HG02588 (cell line): ENCODE measurements around the gene SLC25A10.

Experiments
- ATAC-seq: cut with Tn5 transposase; IDR thresholded peaks from one replicate; pipeline ENCODE4 v1.9.1; 2021; ENCODE audit warnings: mild to moderate bottlenecking, moderate library complexity; ENCODE audit not compliant: unreplicated experiment

Gene SLC25A10

DNA sequence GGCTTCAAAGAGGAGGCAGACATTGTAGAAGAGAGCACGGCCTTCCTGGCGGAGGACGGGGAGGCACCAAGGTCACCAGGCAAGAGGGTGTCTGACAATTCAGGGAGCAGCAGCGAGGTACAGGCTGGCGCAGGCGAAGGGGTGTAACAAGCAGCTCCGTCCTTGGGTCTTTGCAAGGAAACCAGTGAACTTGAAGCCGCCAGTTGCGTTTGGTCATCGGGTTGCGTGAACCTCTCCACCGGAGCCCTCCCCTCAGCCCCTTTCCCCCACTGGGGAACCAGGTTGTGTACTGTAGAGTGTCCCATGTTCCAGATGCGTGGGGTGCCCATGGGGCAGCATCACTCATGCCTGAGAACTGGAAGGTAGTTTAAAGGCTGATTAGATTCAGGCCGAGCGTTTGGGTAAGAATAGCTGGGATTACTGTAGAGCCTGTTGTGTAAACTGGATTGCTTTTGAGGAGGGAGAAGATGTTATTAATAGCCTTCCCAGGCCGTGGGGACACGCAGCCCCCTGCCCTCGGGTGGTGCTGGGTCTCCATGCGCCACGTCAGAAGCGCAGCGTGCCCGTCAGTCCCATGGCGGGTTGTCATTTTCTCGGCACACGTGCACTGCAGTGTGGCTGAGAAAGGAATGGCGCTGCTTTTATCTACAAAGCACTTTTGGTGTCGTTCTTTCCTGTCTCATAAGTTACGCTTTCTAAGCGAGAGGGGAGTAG, 6.4 kb upstream of the SLC25A10 start:
- ATAC-seq: no peak

DNA sequence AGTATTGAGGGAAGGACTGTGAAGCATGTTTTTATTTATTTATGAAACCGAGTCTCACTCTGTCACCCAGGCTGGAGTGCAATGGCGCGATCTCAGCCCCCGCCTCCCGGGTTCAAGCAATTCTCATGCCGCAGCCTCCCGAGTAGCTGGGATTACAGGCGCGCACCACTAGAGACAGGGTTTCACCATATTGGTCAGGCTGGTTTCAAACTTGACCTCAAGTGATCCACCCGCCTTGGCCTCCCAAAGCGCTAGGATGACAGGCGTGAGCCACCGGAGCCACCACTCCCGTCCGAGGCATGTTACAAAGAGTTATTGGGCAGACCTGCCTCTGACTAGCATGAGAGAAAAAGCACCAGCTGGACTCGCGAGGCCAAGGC, 5.9 kb upstream of the SLC25A10 start:
- ATAC-seq: no peak

GRCh38 chr17:81706757-81707624, 5.1 kb upstream of the SLC25A10 start:
- ATAC-seq: no peak

- ATAC-seq: no peak
Measured at GRCh38 chr17:81707725-81708646, 4.1 kb upstream of the SLC25A10 start.

DNA sequence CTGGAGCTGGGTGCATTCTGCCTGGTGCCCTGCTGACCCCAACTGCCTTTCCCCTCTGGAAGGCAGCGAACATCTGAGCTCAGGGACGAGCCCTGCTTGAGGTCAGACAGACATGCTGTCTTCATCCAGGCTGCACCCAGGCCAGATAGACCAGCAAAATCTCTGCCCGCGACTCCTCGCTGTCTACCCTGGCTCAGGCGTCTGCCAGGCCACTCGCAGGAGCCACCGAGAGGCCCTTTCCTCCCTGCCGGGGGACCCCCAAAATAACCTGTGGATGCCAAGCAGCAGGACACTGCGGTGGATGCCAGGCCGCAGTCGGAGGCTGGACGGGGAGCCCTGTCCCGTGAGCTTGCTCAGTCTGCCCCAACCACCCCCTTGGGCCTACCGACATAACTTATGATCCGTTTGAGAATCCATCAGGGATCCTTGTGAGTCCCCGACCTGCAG, 3.3 kb upstream of the SLC25A10 start:
- no peak for ATAC-seq

DNA sequence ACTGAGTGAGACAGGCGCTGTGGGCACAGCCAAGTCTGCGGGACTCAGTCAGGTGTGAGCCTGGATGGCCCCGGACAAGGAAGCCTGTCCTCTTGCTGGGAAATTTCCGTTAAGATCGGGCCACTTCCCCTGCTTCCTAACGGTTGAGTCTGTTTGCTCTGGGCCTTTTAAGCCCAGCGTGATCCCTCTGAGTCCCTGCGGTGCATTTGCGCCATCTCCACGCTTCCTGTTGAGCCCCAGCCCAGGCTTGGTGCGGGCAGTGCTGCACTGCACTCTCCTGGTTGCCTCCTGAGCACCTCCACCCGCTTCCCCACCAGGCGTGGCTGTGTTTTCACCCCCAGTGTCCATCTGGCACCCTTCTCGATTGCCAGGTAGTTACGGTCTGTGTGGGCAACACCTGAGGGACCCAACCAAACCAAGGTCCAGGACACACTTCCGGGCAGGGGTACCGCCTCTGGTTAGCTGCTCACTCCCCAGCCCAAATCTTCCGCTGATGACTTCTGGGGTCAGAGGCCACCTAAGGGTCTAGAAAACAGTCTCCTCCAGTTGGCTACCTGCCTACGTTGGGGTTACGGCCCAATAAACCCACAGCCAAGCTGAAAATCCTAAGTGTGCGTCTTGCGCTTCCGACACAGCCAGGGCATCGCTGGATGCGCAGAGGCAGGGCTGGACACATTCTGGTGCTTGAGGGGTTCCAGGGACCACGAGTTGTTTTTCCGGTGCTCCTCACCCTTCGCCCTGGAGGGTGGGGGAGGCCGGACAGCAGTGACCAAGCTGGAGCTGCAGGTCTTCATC, 1.4 kb upstream of the SLC25A10 start:
- ATAC-seq: no peak

- no peak for ATAC-seq
Measured at GRCh38 chr17:81712468-81713003, 452 bp downstream of the SLC25A10 start.

- ATAC-seq: no peak
Measured at GRCh38 chr17:81713004-81713555, 996 bp downstream of the SLC25A10 start.

DNA sequence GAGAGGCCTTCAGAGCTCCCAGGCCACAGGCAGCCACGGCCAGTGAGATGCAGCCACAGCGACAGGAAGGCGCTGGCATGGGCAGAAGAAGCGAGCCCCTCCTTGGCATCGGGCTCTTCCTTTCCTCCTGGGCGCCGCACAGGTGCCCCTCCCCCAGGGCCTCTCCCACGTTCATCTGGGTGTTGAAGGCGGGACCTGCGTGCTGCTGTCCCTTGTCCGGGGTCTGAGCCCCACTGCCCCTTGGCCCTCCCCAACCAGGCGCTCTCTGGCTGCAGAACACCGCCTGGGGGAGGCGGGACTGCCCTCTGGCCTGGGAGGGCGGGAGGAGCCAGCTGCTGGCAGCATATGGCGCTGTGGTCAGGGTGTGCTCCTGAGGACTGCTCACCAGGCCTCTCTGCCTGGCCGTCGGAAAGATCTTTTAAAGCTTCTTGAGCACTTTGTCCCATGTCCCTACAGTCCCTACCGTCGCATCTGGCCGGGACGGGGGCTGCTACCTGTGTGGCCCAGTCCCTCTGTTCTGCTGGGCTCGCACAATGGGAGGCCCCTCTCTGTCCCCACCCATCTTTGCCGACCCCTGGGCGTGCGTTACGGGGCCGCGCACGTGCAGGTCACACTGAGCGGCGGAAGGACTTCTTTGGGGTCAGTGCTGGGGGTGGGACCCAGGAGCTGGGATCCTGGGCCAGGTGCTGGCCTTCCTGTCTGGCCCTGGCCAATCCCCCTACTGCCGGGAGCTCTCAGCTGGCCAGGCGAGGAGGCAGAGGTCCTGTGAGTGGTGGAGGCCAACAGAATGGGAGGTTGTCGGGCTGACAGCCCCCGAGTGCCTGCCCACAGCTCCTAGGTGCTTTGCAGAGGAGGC, 1.7 kb downstream of the SLC25A10 start:
- no peak for ATAC-seq

DNA sequence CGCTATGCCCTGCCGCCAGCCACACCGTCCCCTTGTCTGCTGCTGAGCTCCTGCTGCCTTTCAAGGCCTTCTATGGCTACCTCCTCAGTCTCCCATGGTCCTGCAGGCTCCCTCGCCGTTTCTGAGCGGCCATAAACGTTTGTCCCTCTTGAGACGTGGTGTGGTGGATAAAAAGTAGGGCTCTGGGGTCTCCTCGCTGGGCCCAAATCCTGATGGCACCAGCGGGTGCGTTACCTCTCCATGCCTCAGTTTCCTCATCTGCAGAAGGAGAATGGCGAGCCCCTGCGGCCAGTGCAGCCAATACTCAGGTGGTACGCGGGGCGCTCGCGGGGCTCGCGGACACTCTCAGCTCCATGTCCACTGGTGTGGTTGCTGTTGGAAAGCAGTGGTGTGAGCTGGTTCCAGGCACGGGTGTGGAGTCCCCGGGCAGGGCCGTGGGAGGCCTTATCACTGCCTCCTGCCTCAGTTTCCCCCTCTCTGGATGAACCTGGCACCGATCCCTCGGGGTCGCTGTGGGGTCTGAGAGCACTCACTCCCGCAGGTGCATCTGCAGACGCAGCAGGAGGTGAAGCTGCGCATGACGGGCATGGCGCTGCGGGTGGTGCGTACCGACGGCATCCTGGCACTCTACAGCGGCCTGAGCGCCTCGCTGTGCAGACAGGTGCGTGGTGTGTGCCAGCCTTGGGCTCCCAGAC, 2.5 kb downstream of the SLC25A10 start:
- ATAC-seq: no peak

DNA sequence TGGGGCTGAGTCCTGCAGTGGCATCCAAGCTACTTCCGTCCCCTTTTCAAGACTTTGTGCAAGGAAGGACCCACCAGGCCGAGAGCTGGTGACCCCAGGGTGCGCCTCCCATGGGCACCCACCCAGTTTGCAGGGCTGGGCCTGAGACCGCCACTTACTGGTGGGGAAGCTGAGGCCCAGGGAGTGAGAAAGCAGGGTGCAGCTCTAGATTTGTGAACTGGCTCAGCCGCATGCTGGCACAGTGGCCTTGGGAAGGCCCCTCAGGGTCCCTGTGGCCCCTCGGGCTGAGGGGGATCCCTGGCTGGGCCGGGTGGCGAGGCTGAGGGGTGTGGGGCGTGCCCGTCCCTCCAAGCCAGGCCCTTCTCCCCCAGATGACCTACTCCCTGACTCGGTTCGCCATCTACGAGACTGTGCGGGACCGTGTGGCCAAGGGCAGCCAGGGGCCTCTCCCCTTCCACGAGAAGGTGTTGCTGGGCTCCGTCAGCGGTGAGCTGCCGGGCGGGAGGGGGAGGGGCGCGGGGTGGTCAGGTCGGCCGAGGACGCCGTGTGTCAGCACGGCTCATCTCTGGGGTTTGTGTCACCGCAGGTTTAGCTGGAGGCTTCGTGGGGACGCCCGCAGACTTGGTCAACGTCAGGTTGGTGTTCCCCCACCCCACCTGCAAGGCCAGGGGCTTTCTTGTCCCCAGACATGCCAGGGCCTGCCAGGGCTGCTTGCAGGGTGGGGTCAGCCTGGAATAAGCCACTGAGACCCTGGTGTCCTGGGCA, 3.2 kb downstream of the SLC25A10 start:
- ATAC-seq: no peak

- no peak for ATAC-seq
Measured at GRCh38 chr17:81715872-81716673, 4.0 kb downstream of the SLC25A10 start.

DNA sequence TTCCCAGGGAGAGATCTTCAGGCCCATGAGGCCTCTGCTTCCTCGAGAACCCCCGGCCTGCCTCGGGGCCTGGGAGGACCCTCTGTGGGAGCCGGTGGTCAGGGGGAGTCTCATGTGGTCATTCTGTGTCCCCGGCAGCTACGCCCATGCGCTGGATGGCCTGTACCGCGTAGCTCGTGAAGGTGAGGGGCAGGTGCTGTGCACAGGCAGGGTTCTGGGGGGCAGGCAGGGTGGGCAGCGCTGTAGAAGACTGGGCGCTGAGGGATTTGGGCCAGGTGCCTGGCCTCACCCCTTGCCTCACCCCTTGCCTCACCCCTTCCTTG, 4.6 kb downstream of the SLC25A10 start:
- ATAC-seq: no peak

DNA sequence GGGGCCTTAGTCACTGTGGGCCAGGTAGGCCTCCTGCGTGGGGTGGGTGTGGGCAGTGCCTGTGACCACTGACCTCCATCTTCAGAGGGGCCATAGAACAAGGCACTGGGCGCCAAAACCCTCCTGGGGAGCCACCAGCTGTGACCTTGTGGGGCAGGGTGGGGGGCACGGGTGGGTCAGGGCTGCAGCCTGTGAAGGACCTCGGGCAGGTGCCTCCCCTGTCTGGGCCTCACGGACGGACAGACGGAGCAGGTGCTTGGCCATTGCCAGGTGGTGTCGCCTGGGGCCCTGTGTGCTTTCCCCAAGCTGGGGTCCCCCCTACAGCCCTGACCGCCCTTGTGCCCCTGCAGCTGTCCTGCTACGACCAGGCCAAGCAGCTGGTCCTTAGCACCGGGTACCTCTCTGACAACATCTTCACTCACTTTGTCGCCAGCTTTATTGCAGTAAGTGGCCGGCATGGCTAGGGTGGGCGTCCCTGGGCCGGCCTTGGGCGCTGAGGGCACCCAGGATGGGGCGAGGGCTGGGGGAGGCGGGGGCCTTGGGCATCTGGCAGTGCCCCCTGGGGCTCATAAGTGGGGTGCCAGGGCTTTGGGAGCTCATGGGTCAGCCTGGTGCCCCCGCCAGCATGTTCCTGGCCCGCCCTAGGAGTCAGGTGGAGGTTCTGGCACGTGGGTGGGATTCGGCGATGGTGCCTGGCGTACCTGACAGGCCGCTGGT, 5.1 kb downstream of the SLC25A10 start:
- no peak for ATAC-seq

GRCh38 chr17:81717766-81718089, 5.6 kb downstream of the SLC25A10 start:
- ATAC-seq: no peak
